HG03442 (cell line): ENCODE results near the gene EFTUD2.

ENCODE experiments used
- ATAC-seq: cut with Tn5 transposase; IDR thresholded peaks from one replicate; pipeline ENCODE4 v1.9.1; 2021; ENCODE audit warnings: mild to moderate bottlenecking, moderate library complexity; ENCODE audit not compliant: unreplicated experiment

The EFTUD2 gene

GRCh38 chr17:44925731-44926697, 26.8 kb upstream of the EFTUD2 start:
- no peak for ATAC-seq

GRCh38 chr17:44924107-44924544, 24.9 kb upstream of the EFTUD2 start:
- no peak for ATAC-seq

GRCh38 chr17:44922746-44923470, 23.7 kb upstream of the EFTUD2 start:
- ATAC-seq: no peak

GRCh38 chr17:44922136-44922535, 22.9 kb upstream of the EFTUD2 start:
- ATAC-seq: no peak

- ATAC-seq: no peak
Measured at GRCh38 chr17:44921122-44921882, 22.1 kb upstream of the EFTUD2 start.

GRCh38 chr17:44920565-44920940, 21.3 kb upstream of the EFTUD2 start:
- no peak for ATAC-seq

GRCh38 chr17:44919885-44920564, 20.8 kb upstream of the EFTUD2 start:
- ATAC-seq: no peak

- ATAC-seq: no peak
Measured at GRCh38 chr17:44919411-44919810, 20.2 kb upstream of the EFTUD2 start.

- ATAC-seq: no peak
Measured at GRCh38 chr17:44918006-44918405, 18.8 kb upstream of the EFTUD2 start.

GRCh38 chr17:44917456-44917855, 18.2 kb upstream of the EFTUD2 start:
- ATAC-seq: no peak

- no peak for ATAC-seq
Measured at GRCh38 chr17:44916781-44917241, 17.6 kb upstream of the EFTUD2 start.

- no peak for ATAC-seq
Measured at GRCh38 chr17:44915862-44916780, 16.9 kb upstream of the EFTUD2 start.

GRCh38 chr17:44915321-44915726, 16.1 kb upstream of the EFTUD2 start, which contains the start of gene GFAP:
TSS of gene GFAP (minus strand) at chr17:44915500. CDS start at chr17:44915486, 14 bp downstream.
- ATAC-seq: no peak

GRCh38 chr17:44914698-44915271, 15.5 kb upstream of the EFTUD2 start:
- no peak for ATAC-seq

GRCh38 chr17:44914148-44914547, 14.9 kb upstream of the EFTUD2 start:
- ATAC-seq: no peak

GRCh38 chr17:44913676-44914075, 14.4 kb upstream of the EFTUD2 start:
- ATAC-seq: no peak

GRCh38 chr17:44912763-44913544, 13.7 kb upstream of the EFTUD2 start:
- ATAC-seq: no peak
